Measurements from ENCODE around the gene IFNA6. TPM values are rescaled to one million over a fixed set of nuclear protein-coding genes. Genes with fewer than 3 reads are reported as not detected.

Gene IFNA6
- total and polyA plus RNA-seq, 10 of the 15 experiments (the other 5 are each of a cell fraction or from before 2014, with no cell fraction given): 0.04 TPM; not detected in 9

GRCh38 chr9:21357479-21358460 is 7.1 kb upstream of the IFNA6 start (continued):
- TF ChIP-seq ETV6 (conservative IDR thresholded peaks at IDR 0.05 in 1 of 2, IDR thresholded peaks at IDR 0.05 in 1 of 2; ENCODE audit: borderline replicate concordance in 1 of 2, low read depth in 1 of 2) (0 out of 4 replicates have a peak, but pooled peaks of 1 of the 2 experiments have one; percentile 46), POLR2AphosphoS5 (IDR thresholded peaks at IDR 0.05; ENCODE audit: low read length) (no peak), BCL11A (IDR thresholded peaks at IDR 0.05; ENCODE audit: low read depth, low read length) (peak; percentile 40; the same call in 1 of the 2 replicates), IRF3 (IDR thresholded peaks at IDR 0.05) (no peak), RFX5 (IDR thresholded peaks at IDR 0.05; ENCODE audit: low read depth, low read length) (0 out of 2 replicates have a peak, but pooled peaks have one; percentile 26), TCF3 (IDR thresholded peaks at IDR 0.05; ENCODE audit: borderline replicate concordance, insufficient read depth, low read depth, low read length) (no peak), DPF2 (IDR thresholded peaks at IDR 0.05) (peak; percentile 80; the same call in 1 of the 2 replicates), TBL1XR1 (IDR thresholded peaks at IDR 0.05; ENCODE audit: low read depth, low read length) (peak; percentile 41; the same call in 1 of the 2 replicates), ZSCAN29 (IDR thresholded peaks at IDR 0.05) (no peak), YBX1 (IDR thresholded peaks at IDR 0.05) (no peak), PKNOX1 (IDR thresholded peaks at IDR 0.05) (peak; percentile 60), PRDM15 (CRISPR knock-in tag; IDR thresholded peaks at IDR 0.05) (no peak), IKZF2 (IDR thresholded peaks at IDR 0.05) (peak; percentile 85 to 87), IKZF1 (conservative IDR thresholded peaks at IDR 0.05) (peak; percentile 64), SKIL (IDR thresholded peaks at IDR 0.05; ENCODE audit: low read depth, poor library complexity, severe bottlenecking) (peak; percentile 82), CBFB (IDR thresholded peaks at IDR 0.05; ENCODE audit: low read depth) (peak; percentile 62), MTA2 (IDR thresholded peaks at IDR 0.05; ENCODE audit: low read depth) (peak; percentile 82), CREM (IDR thresholded peaks at IDR 0.05; ENCODE audit: low read depth) (0 out of 2 replicates have a peak, but pooled peaks have one; percentile 22), SP1 (IDR thresholded peaks at IDR 0.05; ENCODE audit: low read depth, low read length) (peak; percentile 28), NFYA (IDR thresholded peaks at IDR 0.05; ENCODE audit: borderline replicate concordance, low read depth, low read length) (no peak), RUNX3 (IDR thresholded peaks at IDR 0.05; ENCODE audit: low read length) (peak; percentile 95)
